PC-9 (cell line): ENCODE data around the gene PDHB. TPM values are rescaled to one million over a fixed set of nuclear protein-coding genes. Genes with fewer than 3 reads are reported as not detected.

Experiments
- BruUV-seq: library from RNA; stranded (reverse); fragments of 400-500 nt; replicated peaks from 2 replicates; lab custom pipeline; 2021; lab: Mats Ljungman, UMichigan
- CTCF ChIA-PET: fragments of 300-600 bp; sonication (Branson Sonifier 250); formaldehyde crosslinking; loops from one replicate; lab custom pipeline; 2022; ENCODE audit warnings: antibody characterized with exemption; lab: Charles Lee
- POLR2A ChIA-PET: fragments of 300-600 bp; sonication (Branson Sonifier 250); formaldehyde crosslinking; loops from one replicate; lab custom pipeline; 2022; ENCODE audit warnings: antibody characterized with exemption; ENCODE audit not compliant: unreplicated experiment; lab: Charles Lee
- DNase-seq, 2 experiments: peaks; one replicate each; pipeline versions ENCODE4 v3.0.0 to v3.0.0-alpha.2; 2015 to 2022; ENCODE audit warnings: mixed read lengths in 1 of 2
- H2AFZ ChIP-seq: fragments of 200-600 bp; sonication (generic); 2 replicates; pipeline ENCODE4 v1.8.1; 2017; ENCODE audit warnings: antibody characterized with exemption
- H3F3A ChIP-seq: fragments of 200-600 bp; sonication (generic); 2 replicates; pipeline ENCODE4 v1.8.1; 2017; ENCODE audit warnings: antibody characterized with exemption, mild to moderate bottlenecking, low read depth; ENCODE audit not compliant: insufficient read depth
- H3K27ac ChIP-seq: fragments of 200-600 bp; sonication (generic); 2 replicates; pipeline ENCODE4 v1.6.1; 2016; ENCODE audit warnings: mixed run types
- H3K27me3 ChIP-seq: fragments of 200-600 bp; sonication (generic); 2 replicates; pipeline ENCODE4 v1.6.1; 2016; ENCODE audit warnings: low read depth, mixed run types; ENCODE audit not compliant: insufficient read depth
- H3K36me3 ChIP-seq: fragments of 200-600 bp; sonication (generic); 2 replicates; pipeline ENCODE4 v1.6.1; 2016; ENCODE audit warnings: low read depth, mixed run types
- H3K4me1 ChIP-seq: fragments of 200-600 bp; sonication (generic); replicated peaks from 2 replicates; pipeline ENCODE4 v1.6.1; 2016; ENCODE audit warnings: mixed run types; ENCODE audit not compliant: insufficient read depth
- H3K4me2 ChIP-seq: fragments of 200-600 bp; sonication (generic); 2 replicates; pipeline ENCODE4 v1.6.1; 2017; ENCODE audit warnings: mixed run types
- H3K4me3 ChIP-seq: fragments of 200-600 bp; sonication (generic); 2 replicates; pipeline ENCODE4 v1.6.1; 2016; ENCODE audit warnings: mixed run types
- H3K79me2 ChIP-seq: fragments of 200-600 bp; sonication (generic); 2 replicates; pipeline ENCODE4 v1.6.1; 2017; ENCODE audit warnings: low read depth, mixed run types
- H3K9me2 ChIP-seq: fragments of 200-600 bp; sonication (generic); 2 replicates; pipeline ENCODE4 v1.8.1; 2017; ENCODE audit warnings: mild to moderate bottlenecking; ENCODE audit not compliant: insufficient read depth
- H3K9me3 ChIP-seq: fragments of 200-600 bp; sonication (generic); 2 replicates; pipeline ENCODE4 v1.8.1; 2016; ENCODE audit warnings: low read depth; ENCODE audit not compliant: insufficient read depth
- H4K20me1 ChIP-seq: fragments of 200-600 bp; sonication (generic); 2 replicates; pipeline ENCODE4 v1.8.1; 2017; ENCODE audit not compliant: insufficient read depth
- CTCF ChIP-seq: fragments of 200-600 bp; sonication (generic); conservative IDR thresholded peaks from 2 replicates; pipeline ENCODE4 v1.6.1; 2017; ENCODE audit warnings: mixed run types, antibody characterized with exemption, mild to moderate bottlenecking, moderate library complexity
- EZH2 ChIP-seq: fragments of 200-600 bp; sonication (generic); IDR thresholded peaks from 2 replicates; pipeline ENCODE4 v1.8.0; 2017; ENCODE audit warnings: antibody characterized with exemption, low read depth
- intact Hi-C: fragments of 100-400 bp; cut with micrococcal nuclease; formaldehyde crosslinking; loops from one replicate; pipeline ENCODE4 v1.10.0; 2022; ENCODE audit not compliant: unreplicated experiment
- total RNA-seq: library from RNA; stranded (reverse); gene quantifications from 2 replicates; pipeline ENCODE4 v1.2.3, GENCODE V29; 2021

Gene PDHB
- total RNA-seq, 1 experiment from 2014 or later: 69.8 TPM

GRCh38 chr3:58408906-58409305 is 24.7 kb downstream of the PDHB start:
- no peaks in the 10 kb centered on the region for H4K20me1 ChIP-seq
- intact Hi-C loops: no loop called here
- no peak overlapping the region for H3K27ac ChIP-seq
- H3F3A ChIP-seq: no peaks in the 10 kb centered on the region
- H3K27me3 ChIP-seq: no peaks in the 10 kb centered on the region
- H3K4me1 ChIP-seq: no peaks in the 10 kb centered on the region
- POLR2A ChIA-PET: no interaction called here
- no peaks in the 10 kb centered on the region for H3K79me2 ChIP-seq
- no peak overlapping the region for H2AFZ ChIP-seq
- CTCF ChIA-PET: no interaction called here
- H3K36me3 ChIP-seq: no peaks in the 10 kb centered on the region
- H3K4me3 ChIP-seq: no peak overlapping the region
- TF ChIP-seq EZH2 (no peak), CTCF (no peak)
- DNase-seq: no peak
- no peaks in the 10 kb centered on the region for H3K9me3 ChIP-seq
- H3K9me2 ChIP-seq: no peaks in the 10 kb centered on the region
- H3K4me2 ChIP-seq: no peak overlapping the region
- BruUV-seq: no TSS peak

GRCh38 chr3:58404396-58404795 is 29.2 kb downstream of the PDHB start:
- intact Hi-C loops: no loop called here
- BruUV-seq: no TSS peak
- H3K27ac ChIP-seq: no peak overlapping the region
- ChIA-PET CTCF (no interaction called here), POLR2A (no interaction called here)
- TF ChIP-seq CTCF (no peak), EZH2 (no peak)
- no peak for DNase-seq
- H4K20me1 ChIP-seq: no peaks in the 10 kb centered on the region
- no peaks in the 10 kb centered on the region for H3K79me2 ChIP-seq
- H3F3A ChIP-seq: no peaks in the 10 kb centered on the region
- no peaks in the 10 kb centered on the region for H3K4me1 ChIP-seq
- no peak overlapping the region for H2AFZ ChIP-seq
- no peaks in the 10 kb centered on the region for H3K36me3 ChIP-seq
- no peak overlapping the region for H3K4me2 ChIP-seq
- H3K27me3 ChIP-seq: no peaks in the 10 kb centered on the region
- H3K4me3 ChIP-seq: no peak overlapping the region
- no peaks in the 10 kb centered on the region for H3K9me2 ChIP-seq
- H3K9me3 ChIP-seq: no peaks in the 10 kb centered on the region

- no peak for TF ChIP-seq EZH2
- TF ChIP-seq CTCF: no peak
- Histone ChIP-seq H3K9me2 (no peaks in the 10 kb centered on the region), H4K20me1 (no peaks in the 10 kb centered on the region), H3K27ac (no peak overlapping the region), H3F3A (no peaks in the 10 kb centered on the region), H3K27me3 (no peaks in the 10 kb centered on the region), H3K79me2 (no peaks in the 10 kb centered on the region), H3K4me2 (no peak overlapping the region), H3K36me3 (no peaks in the 10 kb centered on the region), H3K4me3 (no peak overlapping the region), H3K9me3 (no peaks in the 10 kb centered on the region), H3K4me1 (no peaks in the 10 kb centered on the region), H2AFZ (no peak overlapping the region)
- CTCF ChIA-PET: no interaction called here
- DNase-seq: no peak
- BruUV-seq: no TSS peak
- POLR2A ChIA-PET: no interaction called here
- intact Hi-C loops: no loop called here
These were observed 30.0 kb downstream of the PDHB start for GRCh38 chr3:58403513-58404109.
